Heart left ventricle (tissue), 13 donors: Measurements from ENCODE around the gene CRY2.

Experiments
- CTCF ChIP-seq, 12 donors: fragments of 200-600 bp; sonication (generic) in 4 of 12; IDR thresholded peaks; one replicate each; pipeline versions ENCODE4 v1.5.0 to v1.8.0; 2018 to 2022; ENCODE audit warnings: antibody characterized with exemption in 12 of 12, mild to moderate bottlenecking in 5 of 12
- POLR2A ChIP-seq, 2 donors: fragments of 450-650 bp; IDR thresholded peaks; one replicate each; pipeline ENCODE4 v1.6.1; 2017; ENCODE audit warnings: antibody characterized with exemption in 2 of 2, mild to moderate bottlenecking in 2 of 2, moderate library complexity in 2 of 2
- donor health status: ischemic (EF 13 %, LVEDD 7.1; RV severe dilation, severe dysfunction).
- donor health status: DM: no; HTN: yes; CAD: no.
- donor health status: DM: no; HTN: no; CAD: no.
- donor health status: ischemic (EF 25% LVEDD 6.9; RV normal size, moderate dysfunction).
- donor health status: ischemic (EF 25% LVEDD 5.7; RV mildly dilated, moderate dysfunction).
- donor health status: ischemic (EF 35%, LVEDD 5.7; RV mildly dilated, moderate dysfunction).
- donor health status: nonischemic (EF 11% LVEDD 7.7; RV severe dilation, severe dysfunction).
- donor health status: DM: yes; HTN: yes; CAD: no.
- donor health status: PGD.
- donor health status: ischemic (EF 29% LVEDD 5.4; RV normal size, mild dysfunction).
- donor health status: nonischemic (EF 23%, LVEDD 6.1; RV moderate dilation, normal function).

GRCh38 chr11:45810431-45811108 is 36.7 kb upstream of the CRY2 start:
- TF ChIP-seq CTCF (IDR thresholded peaks at IDR 0.05) (no peak), POLR2A (IDR thresholded peaks at IDR 0.05) (no peak)
